HG03095 (cell line): Measurements from ENCODE around the gene TTYH2.
"Not testable (repeated sequence)": the region's sequence is repeated elsewhere in the genome, so short reads cannot be mapped to it uniquely, and the experiment has no call there.

ENCODE experiments used
- ATAC-seq: cut with Tn5 transposase; IDR thresholded peaks from one replicate; pipeline ENCODE4 v1.9.1; 2021; ENCODE audit warnings: moderate library complexity; ENCODE audit not compliant: unreplicated experiment

Gene TTYH2

DNA sequence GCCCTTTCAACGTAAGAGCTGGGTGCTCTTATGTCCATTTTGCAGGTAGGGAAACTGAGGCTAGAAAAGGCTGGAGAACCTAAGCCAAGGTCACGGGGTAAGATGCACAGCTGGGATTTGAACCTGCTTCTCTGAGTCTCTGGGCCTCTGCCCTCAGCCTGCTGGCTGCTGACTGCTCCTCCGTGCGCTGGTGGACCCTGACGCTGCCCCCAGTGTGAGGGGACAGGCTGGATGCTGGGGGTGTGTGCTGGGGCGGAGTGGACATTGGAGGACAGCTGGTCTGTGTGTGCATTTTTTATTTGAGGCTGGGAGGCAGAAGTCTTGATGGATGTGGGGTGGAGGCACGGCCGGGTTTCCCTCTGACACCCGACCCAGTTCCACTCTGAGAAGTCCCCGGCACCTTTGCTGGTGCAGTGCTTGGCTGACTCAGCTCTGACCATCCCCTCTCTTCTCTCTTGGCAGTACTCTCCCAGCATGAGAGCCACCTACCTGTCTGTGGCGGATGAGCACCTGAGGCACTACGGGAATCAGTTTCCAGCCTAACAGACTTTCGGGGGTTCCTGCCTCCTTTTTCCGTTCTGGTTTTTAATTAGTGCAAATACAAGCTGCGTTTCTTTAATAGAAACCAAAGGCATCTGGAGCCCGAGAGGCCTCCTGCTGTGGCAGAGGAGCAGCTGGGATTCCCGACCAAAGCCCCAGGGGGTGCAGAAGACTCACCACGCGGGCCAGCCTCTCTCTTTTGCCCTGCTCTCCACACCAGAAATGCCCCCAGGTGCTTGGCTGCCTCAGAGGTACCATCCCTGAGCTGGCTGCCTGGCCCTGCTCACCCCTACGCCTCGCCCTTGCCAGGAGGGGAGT lies 46.5 kb downstream of the TTYH2 start:
- no peak for ATAC-seq

DNA sequence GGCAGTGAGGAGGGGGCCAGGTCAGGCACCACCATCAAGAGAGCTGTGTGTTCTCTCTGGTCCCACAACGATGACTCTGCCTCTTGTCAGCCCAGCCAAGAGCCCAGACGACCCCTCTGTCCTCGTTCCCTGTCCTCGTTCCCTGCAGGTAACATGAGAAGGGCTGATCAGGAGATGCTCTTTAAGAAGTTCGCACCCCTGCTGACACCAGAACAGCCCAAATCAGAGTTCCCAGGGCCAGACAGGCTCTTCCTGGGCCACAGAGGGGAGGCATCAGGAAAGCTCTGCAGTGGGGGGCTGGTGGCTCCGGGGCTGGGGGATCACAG lies 47.1 kb downstream of the TTYH2 start:
- ATAC-seq = no peak

DNA sequence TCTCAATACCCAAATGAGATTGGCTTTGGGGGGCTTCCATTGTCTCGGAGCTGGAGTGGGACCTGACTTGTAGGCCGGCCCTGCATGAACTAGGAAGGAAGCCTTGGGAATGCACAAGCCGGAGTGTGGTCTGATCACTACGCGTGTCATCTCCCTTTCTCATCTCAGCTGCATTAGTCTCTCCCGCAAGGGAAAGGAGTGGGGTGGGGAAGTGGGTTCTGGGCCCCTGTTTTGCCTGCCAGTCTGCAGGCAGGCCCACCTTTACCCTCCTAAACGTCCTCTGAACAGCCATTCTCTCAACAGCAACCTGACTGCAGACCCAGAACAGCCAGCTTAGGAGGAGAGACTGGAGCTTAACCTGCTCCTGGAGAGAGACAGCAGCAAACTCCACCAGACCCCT lies 49.2 kb downstream of the TTYH2 start:
- ATAC-seq = no peak

DNA sequence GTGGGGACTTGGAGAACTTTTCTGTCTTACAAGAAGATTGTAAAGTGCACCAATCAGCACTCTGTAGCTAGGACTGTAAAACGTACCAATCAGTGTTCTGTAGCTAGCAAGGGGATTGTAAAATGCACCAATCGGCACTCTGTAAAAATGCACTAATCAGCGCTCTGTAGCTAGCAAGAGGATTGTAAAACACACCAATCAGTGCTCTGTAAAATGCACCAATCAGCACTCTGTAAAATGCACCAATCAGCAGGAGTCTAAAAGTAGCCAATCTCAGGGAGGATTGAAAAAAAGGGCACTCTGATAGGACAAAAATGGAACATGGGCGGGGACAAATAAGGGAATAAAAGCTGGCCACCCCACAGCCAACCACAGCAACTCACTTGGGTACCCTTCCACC lies 53.7 kb downstream of the TTYH2 start:
- not testable (repeated sequence) for ATAC-seq

DNA sequence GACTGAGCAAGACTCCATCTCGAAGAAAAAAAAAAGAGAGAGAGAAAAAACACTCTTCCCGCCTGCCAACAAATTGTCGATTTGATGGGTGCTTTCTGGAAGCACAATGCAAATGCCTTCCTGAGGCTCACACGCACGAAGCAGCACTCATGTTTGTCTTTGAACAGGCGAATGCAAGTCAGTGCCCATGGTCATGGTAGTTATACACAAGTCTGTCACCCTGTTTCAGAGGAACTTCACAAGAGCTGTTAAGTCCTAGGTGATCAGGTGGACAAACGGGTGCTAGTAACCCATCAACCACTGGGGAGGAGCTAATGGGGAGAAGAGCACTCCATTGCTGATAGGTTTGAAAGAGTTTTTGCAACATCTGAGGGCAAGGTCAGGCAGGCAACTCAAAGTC lies 54.2 kb downstream of the TTYH2 start:
- no peak for ATAC-seq

DNA sequence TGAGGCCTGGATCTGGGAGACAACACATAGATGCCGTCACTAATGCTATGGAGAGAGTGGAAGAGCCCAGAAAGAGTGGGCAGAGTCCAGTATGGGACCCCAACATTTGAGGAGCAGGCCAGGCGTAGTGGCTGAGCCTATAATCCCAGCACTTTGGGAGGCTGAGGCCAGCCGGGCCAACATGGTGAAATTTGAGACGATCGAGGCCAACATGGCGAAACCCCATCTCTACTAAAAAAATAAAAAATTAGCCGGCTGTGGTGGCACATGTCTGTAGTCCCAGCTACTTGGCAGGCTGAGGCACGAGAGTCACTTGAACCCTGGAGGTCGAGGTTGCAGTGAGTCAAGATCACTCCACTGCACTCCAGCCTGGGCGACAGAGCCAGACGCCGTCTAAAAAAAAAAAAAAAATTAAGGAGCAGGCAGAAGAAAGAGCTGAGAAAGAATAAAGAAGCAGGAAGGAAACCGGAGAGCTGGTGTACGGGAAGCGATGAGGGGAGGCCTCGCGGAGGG lies 54.7 kb downstream of the TTYH2 start:
- ATAC-seq = no peak

DNA sequence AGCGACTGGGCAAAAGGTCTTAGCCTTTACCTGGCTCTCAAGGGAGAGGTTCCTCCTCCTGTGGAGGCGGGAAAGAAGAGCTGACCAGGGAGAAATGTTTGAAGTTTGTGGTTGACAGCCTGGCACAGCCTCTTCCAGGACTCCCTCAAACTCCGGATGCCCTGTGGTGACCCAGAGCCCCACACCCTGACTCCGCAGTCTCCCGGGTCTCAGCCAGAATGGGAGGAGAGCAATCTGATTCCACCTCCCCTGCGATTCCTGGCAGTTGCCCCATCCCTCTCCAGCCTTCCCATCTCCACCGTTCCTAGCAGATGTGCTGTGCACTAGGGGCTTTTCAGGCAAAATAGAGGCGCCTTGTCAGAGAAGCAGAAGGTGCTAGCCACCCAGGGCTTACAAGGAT lies 55.2 kb downstream of the TTYH2 start:
- ATAC-seq = no peak

DNA sequence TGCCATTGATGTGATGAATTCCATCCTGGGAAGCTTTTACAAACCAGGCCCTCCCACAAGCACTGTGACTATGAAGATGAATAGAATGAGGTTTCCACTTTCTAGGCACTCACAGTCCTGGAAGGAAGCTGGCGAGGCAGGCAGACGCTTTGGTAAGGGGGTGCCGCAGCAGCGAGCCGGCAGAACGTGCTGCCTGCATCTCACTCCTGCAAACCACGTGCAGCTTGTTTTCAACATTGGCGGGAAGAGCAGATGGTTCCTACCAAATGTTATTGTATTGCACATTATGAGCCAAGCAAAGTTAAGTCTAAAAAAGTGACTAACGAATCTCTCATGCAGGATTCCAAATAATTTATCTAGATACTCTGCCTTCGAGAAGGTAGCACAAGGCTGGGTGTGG lies 57.0 kb downstream of the TTYH2 start:
- no peak for ATAC-seq

DNA sequence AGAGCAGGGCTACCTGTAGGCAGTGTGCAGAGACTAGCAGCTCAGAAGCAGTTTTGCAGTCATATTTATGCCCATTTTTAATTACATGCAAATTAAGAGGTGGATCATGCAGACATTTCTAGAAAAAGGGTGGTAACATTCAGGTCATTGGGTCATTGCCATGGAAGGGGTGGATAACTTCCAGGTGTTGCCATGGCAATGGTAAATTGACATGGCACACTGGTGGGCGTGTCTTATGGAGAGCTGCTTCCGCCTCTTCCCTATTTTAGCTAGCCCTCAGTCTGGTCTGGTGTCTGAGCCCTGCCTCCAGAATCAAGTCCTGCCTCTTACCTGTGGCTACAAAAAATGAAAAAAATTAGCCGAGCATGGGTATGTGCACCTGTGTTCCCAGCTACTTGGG lies 57.9 kb downstream of the TTYH2 start:
- no peak for ATAC-seq

DNA sequence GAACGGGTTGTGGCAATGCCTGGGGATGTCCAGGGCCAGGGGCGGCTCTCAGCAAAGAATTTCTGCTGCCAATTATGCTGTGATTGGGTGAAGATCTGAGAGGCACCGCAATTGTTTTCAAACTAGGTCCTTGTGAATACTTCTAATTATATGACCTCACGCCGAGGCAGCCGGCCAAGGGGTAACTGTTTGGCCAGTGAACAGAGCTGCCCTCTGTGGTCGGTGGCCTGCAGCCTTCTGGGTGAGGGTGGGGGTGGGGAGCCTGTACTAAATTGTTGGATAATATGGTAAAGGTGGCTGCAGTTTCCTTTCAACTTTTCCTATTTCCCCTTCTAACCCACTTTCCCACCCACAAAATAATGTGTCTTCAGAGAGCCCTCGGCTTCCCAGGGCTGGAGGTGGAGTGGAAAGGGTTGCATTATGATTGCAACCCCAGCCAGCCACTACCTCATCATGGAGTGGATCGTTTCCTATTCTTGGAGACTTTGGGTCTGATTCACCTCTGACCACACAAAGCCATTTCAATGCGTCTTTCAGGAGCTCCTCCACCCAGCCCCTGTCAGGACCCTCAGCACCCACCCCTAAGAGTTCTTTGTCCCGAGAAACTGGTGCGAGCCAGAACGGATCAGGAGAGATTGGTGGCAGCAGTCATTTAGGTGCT lies 58.7 kb downstream of the TTYH2 start:
- no peak for ATAC-seq

DNA sequence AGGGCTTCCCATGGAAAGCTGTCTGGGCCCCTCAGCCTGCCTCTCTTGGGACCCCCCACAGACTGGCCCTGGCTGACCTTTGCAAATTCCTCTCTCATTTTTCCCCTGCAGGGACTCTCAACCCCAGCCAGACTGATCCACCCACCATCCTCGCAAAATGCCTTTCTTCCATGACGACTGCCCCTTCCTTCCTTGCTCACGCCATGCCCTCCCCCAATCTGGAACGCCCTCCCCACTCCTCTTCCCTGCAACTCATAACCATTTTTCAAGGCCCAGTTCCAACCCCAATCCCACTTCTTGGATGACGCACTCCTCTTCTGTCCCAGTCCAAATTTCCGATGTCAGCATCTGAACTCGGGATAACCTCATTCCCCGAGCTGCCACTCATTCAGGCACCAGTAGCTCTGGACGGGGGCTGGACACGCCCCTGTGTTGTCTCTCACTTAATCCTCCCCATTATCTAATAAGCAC lies 59.4 kb downstream of the TTYH2 start:
- ATAC-seq = no peak

DNA sequence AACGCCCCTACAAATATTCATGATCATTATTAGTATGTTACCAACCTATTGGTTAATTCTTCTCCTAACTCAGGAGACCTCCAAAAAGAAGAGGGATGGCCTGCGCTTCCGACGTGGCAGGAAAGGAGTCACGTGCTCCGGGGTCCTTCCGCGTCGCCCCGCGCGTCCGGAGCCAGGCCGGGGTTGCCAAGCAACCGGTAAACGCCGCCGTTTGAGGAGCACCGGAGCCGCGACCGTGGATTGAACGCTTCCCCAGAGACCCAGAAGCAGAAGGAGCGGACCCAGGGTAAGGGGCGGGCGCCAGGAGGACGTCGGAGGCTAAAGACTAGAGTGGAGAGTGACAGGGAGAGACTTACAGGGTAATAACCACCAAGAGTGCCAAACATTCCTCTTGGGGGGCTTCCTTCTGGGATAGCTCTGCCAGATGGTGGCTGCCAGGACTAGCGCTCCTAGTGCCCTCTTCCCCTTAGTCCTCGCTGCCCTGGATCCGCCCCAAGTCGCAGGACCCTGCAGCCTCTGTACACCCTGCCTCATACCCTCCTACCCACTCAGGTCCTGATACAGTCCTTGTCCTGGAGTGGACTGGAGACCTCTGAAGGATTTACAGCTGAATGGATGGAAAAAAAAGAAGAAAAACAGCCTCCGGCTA lies 60.8 kb downstream of the TTYH2 start, which contains the start of gene DNAI2:
Gene DNAI2 (plus strand): TSS at position 175 of the 649 bp plus-strand sequence. CDS start 7,584 bp downstream, outside the sequence.
- no peak for ATAC-seq

DNA sequence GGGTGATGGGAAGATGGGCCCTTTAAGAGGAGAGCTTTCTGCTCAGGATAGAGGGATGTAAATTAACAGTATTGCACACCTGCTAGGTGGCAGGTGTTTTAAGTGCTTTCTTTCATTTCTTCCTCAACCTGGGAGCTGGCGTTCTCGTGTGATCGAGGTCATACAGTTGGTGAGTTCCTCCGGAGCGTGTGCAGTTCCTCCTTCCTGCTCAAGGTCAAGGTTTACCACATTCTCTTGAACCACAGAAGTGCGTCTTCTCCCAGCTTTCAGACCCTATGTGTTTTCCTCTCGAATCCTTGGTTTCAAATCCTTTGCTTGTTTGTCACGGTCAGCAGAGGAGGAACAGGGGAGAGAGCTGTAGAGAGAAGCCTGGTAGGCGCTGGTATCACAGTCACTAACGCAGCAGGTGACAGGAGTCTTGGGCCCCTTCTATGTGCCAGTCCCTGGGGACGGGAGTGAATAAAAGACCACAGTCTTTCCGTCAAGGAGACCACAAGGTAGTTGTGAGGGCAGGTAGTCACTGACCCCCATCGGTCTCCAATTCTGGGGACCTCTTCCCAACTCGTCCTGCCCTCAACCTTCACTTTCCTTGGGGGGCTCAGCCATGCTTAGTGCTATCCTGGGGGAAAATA lies 61.5 kb downstream of the TTYH2 start:
- ATAC-seq = no peak

DNA sequence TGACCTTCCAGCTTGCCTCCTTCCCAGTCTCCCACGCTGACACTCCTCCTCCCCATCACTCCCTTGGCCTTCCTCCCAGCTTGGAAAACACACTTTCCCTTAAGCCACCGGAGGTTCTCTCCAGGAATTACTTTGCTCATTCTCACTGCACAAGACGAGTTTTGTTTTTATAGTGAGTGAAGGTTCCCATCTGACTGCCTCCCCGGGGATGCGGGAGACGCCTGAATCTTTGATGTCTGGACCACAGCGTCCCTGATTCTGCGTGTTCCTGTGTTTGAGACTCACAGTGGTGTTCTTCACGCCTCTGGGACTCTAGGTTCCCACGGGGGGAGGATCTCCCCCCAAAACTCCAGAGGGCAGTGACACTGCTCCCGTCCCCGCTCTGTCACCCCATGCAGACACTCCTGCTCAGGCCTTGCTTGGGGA lies 62.7 kb downstream of the TTYH2 start:
- ATAC-seq = no peak

DNA sequence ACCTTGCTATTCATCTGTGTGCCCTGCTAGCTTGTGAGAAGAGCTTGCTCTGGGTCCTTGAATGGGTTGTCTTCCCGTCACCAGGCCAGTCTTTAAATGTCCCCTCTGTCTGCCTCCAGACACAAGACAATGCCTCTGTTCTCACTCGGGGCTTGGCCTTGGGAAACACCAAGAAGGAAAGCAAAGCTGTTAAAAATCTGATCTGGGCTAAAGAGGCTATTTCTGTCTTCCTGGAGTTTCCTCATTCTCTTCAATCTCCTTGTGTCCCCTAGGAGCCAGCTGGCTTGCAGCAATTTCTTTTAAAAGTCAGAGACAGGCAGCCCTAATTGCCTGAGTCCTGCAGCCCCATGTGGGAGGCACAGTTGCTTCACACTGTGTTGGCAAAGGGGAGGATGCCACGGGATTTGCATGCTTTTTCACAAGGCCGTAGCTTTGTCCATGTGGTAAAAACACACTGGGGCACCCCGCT lies 63.2 kb downstream of the TTYH2 start:
- ATAC-seq = no peak

DNA sequence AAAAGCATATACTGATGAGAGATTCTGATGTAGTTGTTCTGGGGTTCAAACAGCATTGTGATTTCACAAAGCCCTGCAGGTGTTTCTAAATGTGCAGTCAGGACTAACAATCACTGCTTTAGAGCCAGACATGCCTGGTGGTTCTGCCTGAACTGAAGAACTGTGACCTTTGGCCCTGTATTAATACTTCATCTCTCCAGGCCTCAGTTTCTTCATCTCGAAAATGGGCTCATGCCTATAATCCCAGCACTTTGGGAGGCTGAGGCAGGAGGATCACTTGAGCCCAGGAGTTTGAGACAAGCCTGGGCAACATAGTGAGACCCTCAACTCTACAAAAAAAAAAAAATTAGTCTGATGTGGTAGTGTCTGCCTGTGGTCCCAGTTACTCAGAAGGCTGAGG lies 64.6 kb downstream of the TTYH2 start:
- no peak for ATAC-seq

DNA sequence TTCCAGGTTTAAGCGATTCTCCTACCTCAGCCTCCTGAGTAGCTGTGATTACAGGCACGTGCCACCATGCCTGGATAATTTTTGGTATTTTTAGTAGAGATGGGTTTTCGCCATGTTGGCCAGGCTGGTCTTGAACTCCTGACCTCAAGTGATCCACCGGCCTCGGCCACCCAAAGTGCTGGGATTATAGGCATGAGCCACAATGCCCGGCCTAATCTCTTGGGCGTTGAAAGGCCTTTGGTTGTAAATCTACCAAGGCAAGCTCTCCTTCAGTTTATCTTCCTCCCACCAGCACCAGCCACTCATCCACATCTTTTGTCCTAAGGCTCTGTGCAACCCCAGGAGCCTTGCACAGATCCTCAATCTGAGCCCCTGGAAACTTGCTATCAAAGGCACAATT lies 66.2 kb downstream of the TTYH2 start:
- not testable (repeated sequence) for ATAC-seq

DNA sequence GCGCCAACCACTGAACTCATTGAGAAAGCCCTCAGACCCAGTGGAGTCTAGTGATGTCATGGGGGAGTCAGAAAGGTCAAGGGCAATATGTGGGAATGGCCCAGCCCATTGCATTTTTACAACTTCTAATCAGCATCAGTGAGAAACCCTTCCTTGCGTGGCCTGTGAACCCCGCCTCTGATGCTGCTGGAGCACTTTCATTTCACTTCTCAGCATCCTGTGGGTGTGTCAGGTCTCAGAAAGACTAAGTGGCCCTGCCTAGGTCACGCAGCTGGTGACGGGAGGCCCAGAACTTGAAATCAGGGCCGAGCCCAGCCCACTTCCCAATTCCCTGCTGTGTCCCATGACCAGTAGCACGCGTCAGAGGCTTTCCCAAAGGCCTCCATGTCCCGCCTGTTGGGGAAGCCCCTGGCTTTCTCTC lies 66.7 kb downstream of the TTYH2 start:
- no peak for ATAC-seq

DNA sequence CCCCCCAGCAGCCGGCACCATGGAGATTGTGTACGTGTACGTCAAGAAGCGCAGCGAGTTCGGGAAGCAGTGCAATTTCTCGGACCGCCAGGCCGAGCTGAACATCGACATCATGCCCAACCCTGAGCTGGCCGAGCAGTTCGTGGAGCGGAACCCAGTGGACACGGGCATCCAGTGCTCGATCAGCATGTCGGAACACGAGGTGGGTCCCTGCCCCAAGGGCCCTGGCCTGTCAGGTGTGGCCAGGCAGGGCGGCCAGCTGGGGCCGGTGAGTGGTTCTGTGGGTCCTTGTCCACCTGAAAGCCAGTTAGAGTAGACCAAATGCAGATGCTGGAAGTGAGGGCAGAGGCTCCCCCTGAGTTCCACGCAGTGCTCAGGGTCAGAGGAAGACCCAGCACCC lies 68.4 kb downstream of the TTYH2 start:
- no peak for ATAC-seq

DNA sequence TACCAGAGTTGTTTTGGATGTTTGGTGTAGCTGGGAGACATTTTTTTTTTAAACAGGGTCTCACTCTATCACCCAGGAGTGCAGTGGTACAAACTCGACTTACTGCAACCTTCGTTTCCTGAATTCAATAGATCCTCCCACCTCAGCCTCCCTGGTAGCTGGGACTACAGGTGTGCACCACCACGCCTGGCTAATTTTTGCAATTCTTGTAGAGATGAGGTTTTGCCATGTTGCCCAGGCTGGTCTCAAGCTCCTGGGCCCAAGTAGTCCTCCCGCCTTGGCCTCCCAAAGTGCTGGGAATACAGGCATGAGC lies 68.9 kb downstream of the TTYH2 start:
- not testable (repeated sequence) for ATAC-seq
